ENCODE results near the gene SH3D19. TPM values are rescaled to one million over a fixed set of nuclear protein-coding genes. Genes with fewer than 3 reads are reported as not detected.

SH3D19 gene
- total RNA-seq, 2 donors from 2014 or later, result 94.8 to 143 TPM

DNA sequence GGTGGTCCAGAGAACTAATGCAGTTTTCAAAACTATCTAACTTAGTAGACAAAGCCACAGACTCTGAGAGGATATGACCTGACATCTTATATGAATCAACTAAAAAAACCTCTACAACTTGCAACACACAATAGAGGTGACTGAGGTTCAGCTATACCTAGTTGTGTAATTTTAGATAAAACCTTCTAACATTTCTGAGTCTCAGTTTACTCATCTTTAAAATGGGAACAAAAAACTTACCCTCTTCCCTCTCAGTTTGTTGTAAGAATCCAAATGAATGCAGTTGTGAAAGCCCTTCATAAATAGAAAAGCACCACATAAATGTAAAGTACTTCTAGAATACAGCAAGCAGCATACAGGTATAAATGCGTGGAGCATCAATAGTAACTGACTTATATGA, 5.9 kb downstream of the SH3D19 start:
- TF ChIP-seq, protein P1, sequence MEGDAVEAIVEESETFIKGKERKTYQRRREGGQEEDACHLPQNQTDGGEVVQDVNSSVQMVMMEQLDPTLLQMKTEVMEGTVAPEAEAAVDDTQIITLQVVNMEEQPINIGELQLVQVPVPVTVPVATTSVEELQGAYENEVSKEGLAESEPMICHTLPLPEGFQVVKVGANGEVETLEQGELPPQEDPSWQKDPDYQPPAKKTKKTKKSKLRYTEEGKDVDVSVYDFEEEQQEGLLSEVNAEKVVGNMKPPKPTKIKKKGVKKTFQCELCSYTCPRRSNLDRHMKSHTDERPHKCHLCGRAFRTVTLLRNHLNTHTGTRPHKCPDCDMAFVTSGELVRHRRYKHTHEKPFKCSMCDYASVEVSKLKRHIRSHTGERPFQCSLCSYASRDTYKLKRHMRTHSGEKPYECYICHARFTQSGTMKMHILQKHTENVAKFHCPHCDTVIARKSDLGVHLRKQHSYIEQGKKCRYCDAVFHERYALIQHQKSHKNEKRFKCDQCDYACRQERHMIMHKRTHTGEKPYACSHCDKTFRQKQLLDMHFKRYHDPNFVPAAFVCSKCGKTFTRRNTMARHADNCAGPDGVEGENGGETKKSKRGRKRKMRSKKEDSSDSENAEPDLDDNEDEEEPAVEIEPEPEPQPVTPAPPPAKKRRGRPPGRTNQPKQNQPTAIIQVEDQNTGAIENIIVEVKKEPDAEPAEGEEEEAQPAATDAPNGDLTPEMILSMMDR (IDR thresholded peaks at IDR 0.05), result no peak
- Histone ChIP-seq H3K4me3 (no peak overlapping the region), H3K9me3 (no peaks in the 10 kb centered on the region), H3K36me3 (no peaks in the 10 kb centered on the region), H3K4me1 (ENCODE audit: control insufficient read depth in 1 of 2, low read depth in 2 of 2) (peaks cover 22 to 68% of the 10 kb centered on the region in 2 donors), H3K27me3 (replicated peaks; ENCODE audit: insufficient read depth) (no peaks in the 10 kb centered on the region), H3K27ac (peak overlapping the region in 1 of 2 donors; percentile 93)
- ATAC-seq (ENCODE audit: insufficient number of reproducible peaks, low FRiP score, low read depth) (no peak), DNase-seq (ENCODE audit: low spot score) (no peak)

DNA sequence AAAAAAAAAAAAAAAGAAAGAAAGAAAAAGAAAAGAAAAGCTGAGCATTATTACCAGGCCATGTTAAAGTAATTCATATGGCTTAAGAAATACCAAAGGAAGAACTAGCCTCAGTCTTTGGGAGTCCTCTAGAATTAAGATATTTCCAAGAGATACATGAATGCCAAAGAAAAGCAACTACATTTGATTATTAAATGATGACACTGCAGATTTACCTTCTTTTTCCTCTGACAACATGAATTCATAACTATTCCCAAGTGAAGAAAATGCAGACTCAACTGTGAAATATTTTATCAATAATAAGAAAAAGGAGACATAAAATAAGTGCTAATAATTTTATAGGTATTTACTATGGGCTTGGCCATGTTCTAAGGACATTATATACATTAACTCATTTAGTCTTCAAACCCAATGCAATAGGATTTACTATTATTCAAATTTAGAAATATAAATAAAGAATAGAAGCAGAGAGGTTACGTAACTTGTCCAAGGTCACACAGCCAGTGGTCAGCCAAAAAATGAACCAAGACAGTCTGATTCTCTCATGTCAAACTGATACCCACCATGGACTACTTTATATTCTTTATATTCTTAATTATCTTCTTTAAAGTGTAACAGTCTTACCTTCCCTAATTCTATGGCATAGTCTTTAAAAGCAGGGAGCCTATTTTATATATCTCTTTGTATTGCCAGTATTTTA, 6.9 kb downstream of the SH3D19 start:
- H3K9me3 ChIP-seq, result no peaks in the 10 kb centered on the region
- no peaks in the 10 kb centered on the region for H3K27me3 ChIP-seq (replicated peaks; ENCODE audit: insufficient read depth)
- peaks cover 28 to 72% of the 10 kb centered on the region in 2 donors for H3K4me1 ChIP-seq (ENCODE audit: control insufficient read depth in 1 of 2, low read depth in 2 of 2)
- ATAC-seq (ENCODE audit: insufficient number of reproducible peaks, low FRiP score, low read depth) (no peak), DNase-seq (ENCODE audit: low spot score) (no peak)
- H3K36me3 ChIP-seq, result no peaks in the 10 kb centered on the region
- H3K4me3 ChIP-seq, result no peak overlapping the region
- TF ChIP-seq, protein P1 (IDR thresholded peaks at IDR 0.05), result no peak
- H3K27ac ChIP-seq, result no peak overlapping the region

DNA sequence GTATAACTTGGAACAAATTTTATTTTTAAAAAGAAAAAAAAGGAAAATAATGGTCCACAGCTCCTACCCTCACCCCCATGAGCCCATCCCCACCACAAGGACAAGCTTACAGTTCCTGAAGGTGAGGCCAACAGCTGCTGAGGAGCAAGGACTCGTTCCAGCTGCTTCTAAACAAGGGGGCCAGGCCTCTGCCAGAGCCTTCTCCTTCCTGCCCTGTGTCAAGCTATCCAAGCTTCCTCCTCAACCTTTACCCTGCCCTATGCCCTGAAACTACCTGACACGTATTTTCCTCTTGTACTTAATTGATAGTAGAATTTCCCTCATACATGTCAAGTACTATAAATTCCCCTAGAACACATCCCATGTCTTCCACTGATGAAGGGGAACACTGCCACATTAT, 8.8 kb downstream of the SH3D19 start:
- Histone ChIP-seq H3K27ac (no peak overlapping the region), H3K36me3 (no peaks in the 10 kb centered on the region), H3K9me3 (no peaks in the 10 kb centered on the region), H3K27me3 (replicated peaks; ENCODE audit: insufficient read depth) (no peaks in the 10 kb centered on the region), H3K4me3 (no peak overlapping the region), H3K4me1 (ENCODE audit: control insufficient read depth in 1 of 2, low read depth in 2 of 2) (peaks cover 26 to 65% of the 10 kb centered on the region in 2 donors)
- DNase-seq (ENCODE audit: low spot score) (no peak), ATAC-seq (ENCODE audit: insufficient number of reproducible peaks, low FRiP score, low read depth) (no peak)
- TF ChIP-seq, protein P1 (IDR thresholded peaks at IDR 0.05), result no peak

DNA sequence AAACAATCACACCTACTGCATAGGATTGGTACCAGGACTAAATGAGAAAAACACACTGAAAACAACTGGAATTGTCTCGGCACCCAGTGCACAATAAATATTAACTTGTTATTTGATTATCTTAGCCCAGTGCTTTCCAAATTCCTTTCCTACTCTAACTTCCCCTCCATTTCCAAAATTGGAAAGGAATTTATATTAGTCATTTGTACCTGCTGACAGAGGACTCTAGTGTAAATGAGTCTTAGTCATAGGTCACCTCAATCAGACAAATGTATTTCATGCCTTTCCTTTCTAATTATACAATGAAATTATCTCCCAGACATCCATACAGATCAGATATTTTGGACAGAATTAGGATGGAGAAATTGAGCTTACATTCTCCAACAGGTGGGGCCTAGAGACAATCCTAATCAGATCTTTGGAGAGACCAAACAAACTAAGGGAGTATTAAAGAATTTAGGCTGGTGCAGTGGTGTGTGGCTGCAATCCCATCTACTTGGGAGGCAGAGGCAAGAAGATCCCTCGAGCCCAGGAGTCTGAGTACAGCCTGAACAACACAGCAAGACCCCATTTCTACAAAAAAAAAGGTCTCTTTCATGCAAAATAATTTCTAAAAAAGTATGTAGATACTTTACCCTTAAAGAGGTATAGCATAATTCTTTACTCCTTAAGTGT, 10.1 kb downstream of the SH3D19 start:
- Histone ChIP-seq H3K27ac (peak overlapping the region; percentile 64 to 65), H3K4me3 (peak overlapping the region; percentile 5), H3K27me3 (replicated peaks; ENCODE audit: insufficient read depth) (no peaks in the 10 kb centered on the region), H3K4me1 (ENCODE audit: control insufficient read depth in 1 of 2, low read depth in 2 of 2) (peaks cover 28 to 63% of the 10 kb centered on the region in 2 donors), H3K9me3 (no peaks in the 10 kb centered on the region), H3K36me3 (no peaks in the 10 kb centered on the region)
- DNase-seq (ENCODE audit: low spot score), result no peak
- no peak for ATAC-seq (ENCODE audit: insufficient number of reproducible peaks, low FRiP score, low read depth)
- TF ChIP-seq, protein P1 (IDR thresholded peaks at IDR 0.05), result no peak

DNA sequence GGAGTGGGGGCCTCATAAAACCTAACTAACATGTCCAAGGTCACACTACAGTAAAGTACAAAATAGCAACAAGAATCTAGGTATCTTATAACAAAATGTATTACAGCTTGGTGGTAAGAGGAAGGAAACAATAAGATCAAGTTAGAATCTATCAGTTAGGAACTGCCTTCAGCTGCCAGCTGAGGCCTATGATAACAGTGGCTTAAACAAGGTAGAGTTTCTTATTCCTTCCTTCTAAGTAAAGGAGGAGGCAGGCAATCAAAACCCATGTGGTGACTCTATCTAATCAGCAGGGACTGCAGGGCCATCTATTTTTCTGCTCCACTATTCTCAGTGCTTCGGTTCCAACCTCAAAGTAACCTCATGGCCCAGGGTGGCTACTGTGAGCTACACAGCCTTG, 10.9 kb downstream of the SH3D19 start:
- Histone ChIP-seq H3K27me3 (replicated peaks; ENCODE audit: insufficient read depth) (no peaks in the 10 kb centered on the region), H3K27ac (peak overlapping the region; percentile 64 to 65), H3K4me3 (no peak overlapping the region), H3K36me3 (no peaks in the 10 kb centered on the region), H3K4me1 (ENCODE audit: control insufficient read depth in 1 of 2, low read depth in 2 of 2) (peaks cover 28 to 55% of the 10 kb centered on the region in 2 donors), H3K9me3 (no peaks in the 10 kb centered on the region)
- ATAC-seq (ENCODE audit: insufficient number of reproducible peaks, low FRiP score, low read depth), result no peak
- TF ChIP-seq, protein P1 (IDR thresholded peaks at IDR 0.05), result no peak
- no peak for DNase-seq (ENCODE audit: low spot score)

Measured in thoracic aorta (tissue), 2 donors.